BE2C (cell line): Measurements from ENCODE around the gene GNAS-AS1.

ENCODE experiments used
- DNase-seq: peaks from one replicate; pipeline ENCODE4 v3.0.0-alpha.2; 2020
- H3K27me3 ChIP-seq: fragments of 250-450 bp; sonication (Bioruptor Pico); 2 replicates; pipeline ENCODE4 v1.5.1; 2020; ENCODE audit warnings: mild to moderate bottlenecking
- H3K36me3 ChIP-seq: fragments of 250-450 bp; sonication (Bioruptor Pico); 2 replicates; pipeline ENCODE4 v1.5.1; 2020; ENCODE audit warnings: mild to moderate bottlenecking
- H3K4me1 ChIP-seq: fragments of 250-450 bp; sonication (Bioruptor Pico); 2 replicates; pipeline ENCODE4 v1.5.1; 2020
- H3K4me3 ChIP-seq: 2 replicates; pipeline ENCODE4 v1.5.1; 2011; ENCODE audit warnings: low read depth, low read length
- H3K9me3 ChIP-seq: fragments of 250-450 bp; sonication (Bioruptor Pico); 2 replicates; pipeline ENCODE4 v1.5.1; 2020
- CTCF ChIP-seq: IDR thresholded peaks from 2 replicates; pipeline ENCODE4 v1.5.1; 2012; ENCODE audit warnings: mild to moderate bottlenecking, low read depth, low read length

GNAS-AS1 gene

DNA sequence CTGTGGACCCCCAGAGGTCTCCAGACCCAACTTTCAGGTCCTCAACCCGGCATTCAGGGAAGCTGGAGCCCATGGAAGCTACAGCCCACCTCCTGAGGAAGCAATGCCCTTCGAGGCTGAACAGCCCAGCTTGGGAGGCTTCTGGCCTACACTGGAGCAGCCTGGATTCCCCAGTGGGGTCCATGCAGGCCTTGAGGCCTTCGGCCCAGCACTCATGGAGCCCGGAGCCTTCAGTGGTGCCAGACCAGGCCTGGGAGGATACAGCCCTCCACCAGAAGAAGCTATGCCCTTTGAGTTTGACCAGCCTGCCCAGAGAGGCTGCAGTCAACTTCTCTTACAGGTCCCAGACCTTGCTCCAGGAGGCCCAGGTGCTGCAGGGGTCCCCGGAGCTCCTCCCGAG, 2.8 kb upstream of the GNAS-AS1 start:
- Histone ChIP-seq H3K9me3 (0 out of 2 replicates have a peak, but pooled peaks cover 3% of the 10 kb centered on the region), H3K4me1 (no peaks in the 10 kb centered on the region), H3K4me3 (no peak overlapping the region), H3K36me3 (no peaks in the 10 kb centered on the region), H3K27me3 (peaks cover 49% of the 10 kb centered on the region)
- TF ChIP-seq CTCF: no peak
- DNase-seq: no peak

GRCh38 chr20:58852543-58853271, 2.0 kb upstream of the GNAS-AS1 start, which contains the start of gene GNAS:
GNAS (plus strand) TSS chr20:58852716.
- peaks cover 45% of the 10 kb centered on the region for H3K27me3 ChIP-seq
- TF ChIP-seq CTCF: peak; percentile 69
- H3K4me3 ChIP-seq: peak within 1 kb of the TSS; percentile 85
- no peaks in the 10 kb centered on the region for H3K36me3 ChIP-seq
- peak; percentile 76 for DNase-seq
- 0 out of 2 replicates have a peak, but pooled peaks cover 3% of the 10 kb centered on the region for H3K9me3 ChIP-seq
- no peaks in the 10 kb centered on the region for H3K4me1 ChIP-seq

DNA sequence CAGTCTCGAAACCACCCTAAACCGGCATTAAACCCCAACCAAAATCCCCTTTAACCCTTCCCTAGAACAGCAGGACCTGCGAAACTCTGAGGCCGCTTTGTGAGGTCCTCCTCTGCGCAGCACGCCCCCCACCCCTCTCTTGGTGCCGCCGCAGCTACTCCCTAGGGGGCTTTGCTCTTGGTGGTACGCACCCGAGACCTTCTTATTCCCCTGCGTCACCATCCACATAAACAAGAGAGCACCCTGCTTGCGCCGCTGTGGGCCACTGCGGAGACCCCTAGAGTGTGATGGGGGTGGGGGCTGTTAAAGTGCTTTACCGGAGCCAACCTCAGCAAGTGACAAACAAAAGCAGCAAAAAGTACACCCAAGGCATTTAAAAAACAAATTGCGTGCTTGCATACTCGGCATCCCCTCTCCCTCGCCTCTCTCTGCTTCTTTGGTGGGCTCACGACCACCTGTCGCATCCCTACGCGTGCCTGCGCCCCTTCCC, 1.3 kb upstream of the GNAS-AS1 start:
- H3K4me3 ChIP-seq: peak overlapping the region; percentile 85
- H3K4me1 ChIP-seq: peaks cover 2% of the 10 kb centered on the region
- TF ChIP-seq CTCF: no peak
- H3K27me3 ChIP-seq: peaks cover 38% of the 10 kb centered on the region
- no peaks in the 10 kb centered on the region for H3K36me3 ChIP-seq
- no peak for DNase-seq
- H3K9me3 ChIP-seq: 0 out of 2 replicates have a peak, but pooled peaks cover 3% of the 10 kb centered on the region

GRCh38 chr20:58851221-58851968, 693 bp upstream of the GNAS-AS1 start:
- peaks cover 36% of the 10 kb centered on the region for H3K27me3 ChIP-seq
- H3K4me1 ChIP-seq: peaks cover 8% of the 10 kb centered on the region
- DNase-seq: no peak
- peak overlapping the region; percentile 85 for H3K4me3 ChIP-seq
- no peaks in the 10 kb centered on the region for H3K36me3 ChIP-seq
- no peak for TF ChIP-seq CTCF
- 0 out of 2 replicates have a peak, but pooled peaks cover 3% of the 10 kb centered on the region for H3K9me3 ChIP-seq

DNA sequence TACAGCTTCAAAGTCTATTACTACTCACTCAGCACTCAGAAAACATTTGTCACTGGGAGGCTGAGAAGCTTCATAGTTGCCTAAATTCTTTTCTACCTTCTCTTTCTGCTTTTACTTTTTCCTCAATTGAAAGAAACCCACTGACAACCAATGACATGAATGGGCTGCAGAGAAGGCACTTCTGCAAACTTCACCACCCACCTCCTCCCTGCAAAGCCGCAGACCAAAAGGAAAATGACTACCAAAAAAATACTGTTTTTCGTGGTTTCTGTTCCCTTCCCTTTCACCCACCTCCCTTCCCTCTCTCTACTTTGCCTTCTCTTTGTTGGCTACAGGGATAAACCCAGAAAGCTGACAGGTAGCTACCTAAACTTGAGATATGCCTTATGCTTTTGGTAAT, 3.2 kb downstream of the GNAS-AS1 start:
- no peak for TF ChIP-seq CTCF
- H3K9me3 ChIP-seq: no peaks in the 10 kb centered on the region
- H3K36me3 ChIP-seq: no peaks in the 10 kb centered on the region; the same call in 1 of the 2 replicates
- peaks cover 4% of the 10 kb centered on the region for H3K27me3 ChIP-seq
- peaks cover 11% of the 10 kb centered on the region for H3K4me1 ChIP-seq
- no peak for DNase-seq
- H3K4me3 ChIP-seq: no peak overlapping the region
